ENCODE results near the gene COG1.

The COG1 gene

DNA sequence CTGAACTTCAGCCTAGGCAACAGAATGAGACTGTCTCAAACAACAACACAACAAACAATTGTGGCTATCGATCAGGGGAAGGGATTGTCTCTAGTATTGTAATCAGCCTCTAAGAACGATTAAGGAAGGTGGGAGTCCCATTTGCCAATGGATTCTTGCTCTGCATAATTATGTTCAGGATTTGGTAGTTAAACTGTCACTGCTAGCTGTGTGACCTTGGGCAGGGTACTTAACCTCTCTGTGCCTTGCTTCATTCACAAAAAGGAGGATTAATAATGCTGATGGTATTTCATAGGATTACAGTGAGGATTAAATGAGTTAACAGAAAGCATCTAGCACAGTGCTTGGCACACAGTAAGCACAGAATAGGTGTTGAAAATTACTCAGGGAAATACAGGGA is 34.7 kb upstream of the COG1 start:
- Histone ChIP-seq H3K36me3 (ENCODE audit: insufficient read depth, low read length) (no peaks in the 10 kb centered on the region), H3K27me3 (ENCODE audit: insufficient read depth, low read length) (peaks cover 20% of the 10 kb centered on the region), H2AFZ (ENCODE audit: low read depth, low read length) (no peak overlapping the region), H3K9me3 (ENCODE audit: low read length) (peaks cover 3% of the 10 kb centered on the region), H3K4me1 (ENCODE audit: insufficient read depth, low read length) (no peaks in the 10 kb centered on the region), H3K4me3 (ENCODE audit: low read length) (no peak overlapping the region)

DNA sequence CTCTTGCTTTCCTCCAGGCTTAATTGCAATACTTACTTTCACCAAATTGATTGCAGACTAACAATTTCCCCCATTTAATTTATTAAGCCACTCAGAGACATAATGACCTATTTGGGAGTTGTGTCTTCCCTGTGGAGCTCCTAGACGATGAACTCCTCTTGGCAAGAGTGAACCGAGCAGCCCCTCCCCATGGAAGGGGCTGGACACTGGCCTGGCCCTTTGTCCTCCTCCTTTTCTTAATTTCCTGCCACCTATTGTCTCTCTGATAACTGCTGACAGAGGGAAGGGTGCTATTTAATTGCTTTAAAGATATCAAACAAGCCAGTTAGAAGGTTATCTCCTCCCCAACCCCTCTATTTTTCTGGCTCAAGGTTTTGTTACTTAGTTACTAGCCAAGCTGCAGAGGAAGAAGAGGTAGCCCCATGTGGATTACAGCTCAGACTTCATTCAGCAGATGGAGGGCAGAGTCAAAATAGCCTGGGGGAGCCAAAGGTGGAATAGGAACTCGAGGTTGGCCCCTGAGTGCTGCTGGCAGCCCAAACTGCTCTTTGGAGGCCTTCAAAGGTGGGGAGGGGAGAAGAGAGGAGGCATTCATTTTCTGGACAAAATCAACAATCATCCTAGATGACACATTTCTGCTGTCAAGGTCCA is 31.8 kb upstream of the COG1 start:
- no peak overlapping the region for H3K4me3 ChIP-seq (ENCODE audit: low read length)
- peaks cover 3% of the 10 kb centered on the region for H3K9me3 ChIP-seq (ENCODE audit: low read length)
- no peaks in the 10 kb centered on the region for H3K36me3 ChIP-seq (ENCODE audit: insufficient read depth, low read length)
- H3K4me1 ChIP-seq (ENCODE audit: insufficient read depth, low read length), result peaks cover 16% of the 10 kb centered on the region
- H2AFZ ChIP-seq (ENCODE audit: low read depth, low read length), result no peak overlapping the region
- peaks cover 44% of the 10 kb centered on the region for H3K27me3 ChIP-seq (ENCODE audit: insufficient read depth, low read length)

DNA sequence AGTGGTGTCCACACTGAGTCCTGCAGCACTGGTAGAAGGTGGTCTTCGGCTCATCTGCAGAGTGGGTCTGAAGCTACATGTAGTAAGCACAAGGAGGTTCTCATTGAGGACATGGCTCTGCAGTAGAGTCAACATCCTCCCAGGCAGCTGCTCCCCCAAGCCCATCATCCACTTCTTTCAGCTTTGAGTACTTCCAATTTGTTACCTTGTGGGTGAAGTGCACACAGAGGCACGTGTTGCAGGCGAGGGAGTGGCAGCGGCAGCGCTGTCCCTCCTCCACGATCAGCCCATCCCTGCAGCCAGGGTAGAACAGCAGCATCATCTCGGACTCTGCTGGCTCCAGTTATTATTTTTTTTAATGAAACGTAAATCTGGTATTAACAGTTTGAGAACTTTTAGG is 29.8 kb upstream of the COG1 start:
- Histone ChIP-seq H3K4me1 (ENCODE audit: insufficient read depth, low read length) (peaks cover 20% of the 10 kb centered on the region), H3K27me3 (ENCODE audit: insufficient read depth, low read length) (peaks cover 63% of the 10 kb centered on the region)

DNA sequence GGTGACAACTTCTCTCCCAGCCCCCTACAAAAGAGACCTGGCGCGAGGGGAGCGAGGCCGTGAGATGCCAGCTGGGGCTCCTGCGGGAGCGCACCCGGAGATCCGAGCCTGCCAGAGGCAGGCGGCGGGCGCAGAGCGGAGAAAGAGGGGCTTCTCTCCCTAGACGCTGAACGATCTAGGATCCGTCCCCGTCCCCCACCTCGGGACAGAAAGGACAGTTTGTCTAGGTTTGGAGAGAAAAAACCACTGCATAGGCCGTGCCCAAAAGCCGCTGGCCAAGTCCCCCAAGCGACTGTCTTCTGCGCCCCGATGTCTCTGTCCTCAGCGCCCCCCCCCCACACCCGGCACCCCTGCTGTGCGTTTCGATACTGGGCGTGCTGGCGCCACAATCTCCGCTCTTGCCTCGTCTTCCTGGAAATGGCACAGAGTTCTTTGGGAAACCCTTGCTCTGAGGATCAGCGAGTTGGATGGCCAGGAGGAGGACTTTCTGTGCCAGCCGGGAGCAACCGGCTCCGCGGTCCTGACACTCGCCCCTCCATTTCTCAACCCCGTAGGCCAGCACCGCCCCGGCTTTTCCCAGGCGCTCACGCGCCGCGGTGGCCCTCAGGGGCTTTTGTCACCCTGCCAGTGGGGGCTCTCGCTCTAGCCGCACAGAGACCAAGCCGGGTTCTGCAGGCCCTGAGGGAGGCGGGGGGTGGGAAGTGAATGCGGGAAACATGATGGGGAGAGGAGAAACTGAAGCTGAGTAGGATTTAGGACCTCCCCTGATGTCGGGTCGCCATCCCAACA is 27.0 kb upstream of the COG1 start:
- Histone ChIP-seq H3K27me3 (ENCODE audit: insufficient read depth, low read length) (peaks cover 64% of the 10 kb centered on the region), H3K9me3 (ENCODE audit: low read length) (peaks cover 8% of the 10 kb centered on the region), H3K4me3 (ENCODE audit: low read length) (peak overlapping the region; percentile 47), H3K4me1 (ENCODE audit: insufficient read depth, low read length) (peaks cover 20% of the 10 kb centered on the region), H3K36me3 (ENCODE audit: insufficient read depth, low read length) (no peaks in the 10 kb centered on the region), H2AFZ (ENCODE audit: low read depth, low read length) (peak overlapping the region; percentile 52)

More for the DNA sequence above, 29.8 kb upstream of the COG1 start:
- H3K36me3 ChIP-seq (ENCODE audit: insufficient read depth, low read length), result no peaks in the 10 kb centered on the region
- H3K4me3 ChIP-seq (ENCODE audit: low read length), result no peak overlapping the region
- H2AFZ ChIP-seq (ENCODE audit: low read depth, low read length), result no peak overlapping the region
- peaks cover 3% of the 10 kb centered on the region for H3K9me3 ChIP-seq (ENCODE audit: low read length)

DNA sequence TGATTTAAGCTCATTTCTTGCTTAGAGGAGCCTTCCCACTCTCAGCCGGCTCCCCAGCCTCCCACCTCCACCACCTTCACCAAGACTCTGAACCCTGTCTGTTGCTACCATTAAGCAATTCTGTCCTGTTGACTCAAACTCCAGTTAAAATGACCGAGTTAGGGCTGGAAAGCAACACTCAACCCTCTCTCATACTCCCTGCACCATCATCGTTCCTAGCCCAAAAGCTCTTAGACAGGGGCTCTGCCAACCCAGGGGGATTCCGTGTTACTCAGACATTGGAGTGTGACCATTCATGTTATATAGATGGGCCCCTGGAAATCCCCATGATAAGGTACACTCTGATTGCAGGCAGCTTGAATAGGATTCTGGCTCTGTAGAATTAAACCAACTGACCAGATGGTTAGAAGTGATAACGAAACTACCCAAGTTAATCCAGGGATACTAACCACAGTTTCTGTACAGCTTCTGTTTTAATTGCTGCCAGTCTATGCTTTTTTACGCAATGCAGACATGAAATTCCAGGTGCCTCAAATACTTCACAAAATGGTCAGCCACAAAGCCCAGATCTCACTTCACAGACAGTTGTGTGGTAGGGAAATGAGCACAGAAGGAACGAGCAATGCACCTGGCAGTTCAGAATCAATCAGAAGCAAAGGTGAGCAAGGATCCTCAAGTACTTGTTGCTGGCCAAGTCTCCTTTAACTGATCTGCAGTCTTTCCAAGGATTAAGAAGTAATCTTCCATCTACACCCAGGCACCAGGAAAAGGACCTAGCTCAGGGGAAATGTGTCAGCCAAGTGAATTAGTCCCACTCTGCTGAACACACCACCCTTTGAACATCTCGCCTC is 25.9 kb upstream of the COG1 start:
- Histone ChIP-seq H3K4me1 (ENCODE audit: insufficient read depth, low read length) (peaks cover 20% of the 10 kb centered on the region), H2AFZ (ENCODE audit: low read depth, low read length) (no peak overlapping the region), H3K36me3 (ENCODE audit: insufficient read depth, low read length) (no peaks in the 10 kb centered on the region), H3K4me3 (ENCODE audit: low read length) (no peak overlapping the region), H3K9me3 (ENCODE audit: low read length) (peaks cover 8% of the 10 kb centered on the region), H3K27me3 (ENCODE audit: insufficient read depth, low read length) (peaks cover 55% of the 10 kb centered on the region)

DNA sequence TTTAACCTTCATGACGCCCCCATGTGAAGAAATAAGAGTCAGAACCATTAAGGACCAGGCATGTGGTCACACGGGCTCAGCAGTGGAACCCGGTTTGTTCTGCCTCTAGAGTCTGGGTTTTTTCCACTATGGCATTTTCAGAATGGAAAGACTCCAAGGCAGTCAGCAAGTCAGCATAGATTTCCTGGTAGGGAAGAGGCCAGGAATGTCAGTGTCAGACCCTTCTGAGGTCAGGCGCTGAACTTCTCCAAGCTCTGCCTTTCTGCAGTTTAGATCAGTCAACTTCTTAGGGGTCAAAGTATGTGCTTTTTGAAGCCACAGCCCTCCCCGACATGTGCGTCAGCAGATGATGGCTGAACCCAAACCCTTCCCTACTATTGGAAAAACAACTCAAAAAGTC is 24.2 kb upstream of the COG1 start:
- peaks cover 44% of the 10 kb centered on the region for H3K27me3 ChIP-seq (ENCODE audit: insufficient read depth, low read length)
- H3K9me3 ChIP-seq (ENCODE audit: low read length), result peaks cover 5% of the 10 kb centered on the region
- H3K4me3 ChIP-seq (ENCODE audit: low read length), result no peak overlapping the region
- H3K4me1 ChIP-seq (ENCODE audit: insufficient read depth, low read length), result peaks cover 20% of the 10 kb centered on the region
- no peaks in the 10 kb centered on the region for H3K36me3 ChIP-seq (ENCODE audit: insufficient read depth, low read length)
- no peak overlapping the region for H2AFZ ChIP-seq (ENCODE audit: low read depth, low read length)

DNA sequence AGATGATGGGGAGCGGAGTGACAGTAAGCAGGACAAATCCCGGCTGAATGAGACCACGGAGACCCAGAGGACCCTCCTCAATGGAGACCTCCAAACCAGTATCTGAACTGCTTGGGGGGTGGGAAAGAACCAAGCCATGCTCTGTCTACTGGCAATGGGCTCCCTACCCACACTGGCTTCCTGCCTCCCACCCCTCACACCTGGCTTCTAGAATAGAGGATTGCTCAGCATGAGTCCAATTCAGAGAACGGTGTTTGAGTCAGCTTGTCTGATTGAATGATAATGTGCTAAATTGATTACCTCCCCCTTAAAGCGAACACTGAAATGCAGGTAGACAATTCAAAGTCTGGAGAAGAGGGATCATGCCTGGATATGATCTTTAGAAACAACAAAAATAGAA is 22.5 kb upstream of the COG1 start:
- Histone ChIP-seq H2AFZ (ENCODE audit: low read depth, low read length) (no peak overlapping the region), H3K27me3 (ENCODE audit: insufficient read depth, low read length) (peaks cover 33% of the 10 kb centered on the region), H3K36me3 (ENCODE audit: insufficient read depth, low read length) (no peaks in the 10 kb centered on the region), H3K4me1 (ENCODE audit: insufficient read depth, low read length) (peaks cover 11% of the 10 kb centered on the region), H3K4me3 (ENCODE audit: low read length) (no peak overlapping the region), H3K9me3 (ENCODE audit: low read length) (peaks cover 5% of the 10 kb centered on the region)

DNA sequence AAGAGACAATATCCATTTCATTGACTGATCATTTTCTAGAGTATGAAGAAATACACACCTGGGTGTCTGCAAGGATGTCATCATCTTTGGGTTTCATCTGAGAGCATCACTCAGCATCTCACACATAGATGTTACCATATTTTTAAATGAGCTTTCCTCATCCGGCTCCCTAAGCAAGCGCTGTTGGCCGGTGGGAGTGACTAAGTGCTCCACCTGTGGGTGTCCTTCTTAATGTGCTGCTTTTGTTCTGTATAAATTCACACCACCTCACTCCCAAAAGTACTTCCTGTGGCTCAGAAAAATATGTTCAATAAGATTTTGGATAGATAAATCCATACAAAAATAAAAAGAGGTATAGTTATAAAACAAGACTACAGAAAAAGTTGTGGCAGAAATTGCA is 20.6 kb upstream of the COG1 start:
- H3K36me3 ChIP-seq (ENCODE audit: insufficient read depth, low read length), result no peaks in the 10 kb centered on the region
- no peaks in the 10 kb centered on the region for H3K4me1 ChIP-seq (ENCODE audit: insufficient read depth, low read length)
- H3K27me3 ChIP-seq (ENCODE audit: insufficient read depth, low read length), result peaks cover 14% of the 10 kb centered on the region
- peaks cover 5% of the 10 kb centered on the region for H3K9me3 ChIP-seq (ENCODE audit: low read length)
- H3K4me3 ChIP-seq (ENCODE audit: low read length), result no peak overlapping the region
- no peak overlapping the region for H2AFZ ChIP-seq (ENCODE audit: low read depth, low read length)

DNA sequence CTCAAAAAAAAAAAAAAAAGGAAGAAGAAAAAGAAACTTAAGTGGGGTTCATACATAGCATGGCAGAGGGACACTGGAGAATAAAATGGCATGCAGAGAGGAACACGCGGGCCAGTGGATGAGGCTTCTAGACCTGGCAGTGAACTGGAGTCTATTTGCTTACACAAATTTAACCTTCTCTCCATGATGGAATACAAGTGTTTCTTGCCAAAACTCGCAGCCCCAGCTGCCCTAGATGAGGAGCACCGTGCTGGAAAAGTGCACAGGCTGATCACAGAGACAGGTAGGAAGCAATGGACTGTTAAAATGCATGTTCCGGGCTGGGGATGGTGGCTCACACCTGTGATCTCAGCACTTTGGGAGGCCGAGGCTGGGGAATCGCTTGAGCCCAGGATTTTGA is 18.7 kb upstream of the COG1 start:
- no peaks in the 10 kb centered on the region for H3K4me1 ChIP-seq (ENCODE audit: insufficient read depth, low read length)
- H3K4me3 ChIP-seq (ENCODE audit: low read length), result no peak overlapping the region
- no peak overlapping the region for H2AFZ ChIP-seq (ENCODE audit: low read depth, low read length)
- no peaks in the 10 kb centered on the region for H3K27me3 ChIP-seq (ENCODE audit: insufficient read depth, low read length)
- H3K9me3 ChIP-seq (ENCODE audit: low read length), result peaks cover 3% of the 10 kb centered on the region
- H3K36me3 ChIP-seq (ENCODE audit: insufficient read depth, low read length), result no peaks in the 10 kb centered on the region

DNA sequence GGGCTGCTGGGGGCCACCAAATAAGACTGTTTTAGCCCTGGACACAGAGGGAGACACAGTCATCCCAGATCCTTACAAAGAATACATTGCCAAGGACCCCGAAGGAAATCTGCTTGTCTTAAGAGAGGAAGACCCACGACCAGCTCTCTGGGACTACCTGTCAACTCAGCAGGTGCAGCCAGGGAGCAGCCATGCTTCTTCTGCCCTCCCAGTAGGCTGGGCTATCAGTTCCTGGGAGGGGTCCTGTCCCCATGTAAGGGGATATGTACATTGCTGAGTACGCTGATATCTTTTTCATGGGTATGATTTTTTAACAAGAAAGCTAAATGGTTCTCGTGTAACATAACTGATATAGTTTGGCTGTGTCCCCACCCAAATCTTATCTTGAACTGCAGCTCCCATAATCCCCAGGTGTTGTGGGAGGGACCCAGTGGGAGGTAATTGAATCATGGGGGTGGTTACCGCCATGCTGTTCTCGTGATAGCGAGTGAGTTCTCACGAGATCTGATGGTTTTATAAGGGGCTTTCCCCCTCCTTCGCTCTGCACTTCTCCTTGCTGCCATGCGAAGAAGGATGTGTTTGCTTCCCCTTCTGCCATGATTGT is 16.8 kb upstream of the COG1 start:
- no peak overlapping the region for H3K4me3 ChIP-seq (ENCODE audit: low read length)
- no peaks in the 10 kb centered on the region for H3K36me3 ChIP-seq (ENCODE audit: insufficient read depth, low read length)
- no peaks in the 10 kb centered on the region for H3K27me3 ChIP-seq (ENCODE audit: insufficient read depth, low read length)
- no peaks in the 10 kb centered on the region for H3K4me1 ChIP-seq (ENCODE audit: insufficient read depth, low read length)
- no peaks in the 10 kb centered on the region for H3K9me3 ChIP-seq (ENCODE audit: low read length)
- H2AFZ ChIP-seq (ENCODE audit: low read depth, low read length), result no peak overlapping the region

DNA sequence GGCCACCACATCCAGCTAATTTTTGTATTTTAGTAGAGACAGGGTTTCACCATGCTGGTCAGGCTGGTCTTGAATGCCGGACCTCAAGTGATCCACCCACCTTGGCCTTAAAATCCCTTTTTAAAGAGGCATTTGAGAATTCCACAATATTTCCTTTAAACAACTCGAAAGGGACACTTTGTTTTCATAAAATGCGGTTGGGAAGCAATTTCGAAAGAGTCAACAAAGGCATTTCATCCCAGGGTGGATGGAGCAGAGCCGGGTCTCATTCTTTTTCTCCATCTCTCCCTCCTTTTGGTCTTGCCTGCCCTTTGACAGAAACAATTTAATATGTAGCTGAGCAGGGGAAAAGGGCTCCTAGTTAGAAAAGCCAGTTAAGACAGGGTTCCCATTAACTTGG is 13.5 kb upstream of the COG1 start:
- Histone ChIP-seq H3K4me1 (ENCODE audit: insufficient read depth, low read length) (no peaks in the 10 kb centered on the region), H3K4me3 (ENCODE audit: low read length) (no peak overlapping the region), H3K27me3 (ENCODE audit: insufficient read depth, low read length) (no peaks in the 10 kb centered on the region), H2AFZ (ENCODE audit: low read depth, low read length) (no peak overlapping the region), H3K9me3 (ENCODE audit: low read length) (no peaks in the 10 kb centered on the region), H3K36me3 (ENCODE audit: insufficient read depth, low read length) (no peaks in the 10 kb centered on the region)

DNA sequence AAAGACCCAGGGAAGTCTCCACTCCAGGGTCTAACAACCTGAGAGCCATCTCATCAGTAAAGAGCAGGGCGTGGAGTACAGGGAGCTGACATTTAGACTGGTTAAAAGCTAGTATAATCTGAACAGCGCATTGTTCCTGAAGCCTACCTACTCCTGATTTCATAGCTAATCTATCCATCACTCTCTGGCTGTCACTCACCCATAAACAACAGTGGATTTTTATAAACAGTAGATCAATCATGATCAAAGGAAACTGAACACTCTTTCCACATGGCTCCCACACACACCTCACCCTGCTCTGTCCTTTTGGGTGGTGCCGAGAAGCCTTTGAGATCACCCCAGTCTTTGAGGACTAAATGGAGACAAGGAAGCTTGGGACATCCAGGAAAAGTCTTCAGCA is 13.0 kb upstream of the COG1 start:
- H3K4me1 ChIP-seq (ENCODE audit: insufficient read depth, low read length), result no peaks in the 10 kb centered on the region
- H3K4me3 ChIP-seq (ENCODE audit: low read length), result no peak overlapping the region
- no peaks in the 10 kb centered on the region for H3K36me3 ChIP-seq (ENCODE audit: insufficient read depth, low read length)
- H3K9me3 ChIP-seq (ENCODE audit: low read length), result no peaks in the 10 kb centered on the region
- no peak overlapping the region for H2AFZ ChIP-seq (ENCODE audit: low read depth, low read length)
- no peaks in the 10 kb centered on the region for H3K27me3 ChIP-seq (ENCODE audit: insufficient read depth, low read length)
